ENCODE data around the gene EFNB1. TPM values are rescaled to one million over a fixed set of nuclear protein-coding genes. Genes with fewer than 3 reads are reported as not detected.

Gene EFNB1
- polyA plus RNA-seq, 1 experiment: 19.1 TPM

GRCh38 chrX:68808686-68809357, 20.0 kb upstream of the EFNB1 start:
- CTCF ChIA-PET: interaction anchor here (0.7 to 1.4 kb wide), 5 partner anchors 12 to 590 kb away, joined by 3 to 5 read pairs (median 4); no protein-coding TSS in a partner anchor
- H3K27me3 ChIP-seq (ENCODE audit: control insufficient read depth, insufficient read depth, low read length): no peaks in the 10 kb centered on the region
- POLR2A ChIA-PET: no interaction called here

GRCh38 chrX:68820476-68821110, 8.2 kb upstream of the EFNB1 start:
- POLR2A ChIA-PET: no interaction called here
- no peak overlapping the region for H3K27ac ChIP-seq (ENCODE audit: low read depth, low read length)
- DNase-seq (ENCODE audit: low read depth, low spot score): no peak
- H3K27me3 ChIP-seq (ENCODE audit: control insufficient read depth, insufficient read depth, low read length): no peaks in the 10 kb centered on the region
- H3K4me3 ChIP-seq (ENCODE audit: low read depth, low read length): no peak overlapping the region
- H3K9me3 ChIP-seq (ENCODE audit: control insufficient read depth, insufficient read depth, low read length): no peaks in the 10 kb centered on the region
- TF ChIP-seq CTCF (IDR thresholded peaks at IDR 0.05; ENCODE audit: low read depth, low read length): no peak
- CTCF ChIA-PET: interaction anchor here (0.7 to 1.4 kb wide), 2 partner anchors 12 to 465 kb away, joined by 4 to 5 read pairs; no protein-coding TSS in a partner anchor

More at GRCh38 chrX:68808686-68809357, 20.0 kb upstream of the EFNB1 start:
- TF ChIP-seq CTCF (IDR thresholded peaks at IDR 0.05; ENCODE audit: low read depth, low read length): peak; percentile 38
- Histone ChIP-seq H3K27ac (ENCODE audit: low read depth, low read length) (no peak overlapping the region), H3K9me3 (ENCODE audit: control insufficient read depth, insufficient read depth, low read length) (no peaks in the 10 kb centered on the region), H3K4me3 (ENCODE audit: low read depth, low read length) (no peak overlapping the region)
- DNase-seq (ENCODE audit: low read depth, low spot score): no peak

- Histone ChIP-seq H3K27ac (ENCODE audit: low read depth, low read length) (no peak overlapping the region), H3K4me3 (ENCODE audit: low read depth, low read length) (no peak overlapping the region), H3K27me3 (ENCODE audit: control insufficient read depth, insufficient read depth, low read length) (peaks cover 3% of the 10 kb centered on the region), H3K9me3 (ENCODE audit: control insufficient read depth, insufficient read depth, low read length) (no peaks in the 10 kb centered on the region)
- POLR2A ChIA-PET: no interaction called here
- no peak for TF ChIP-seq CTCF (IDR thresholded peaks at IDR 0.05; ENCODE audit: low read depth, low read length)
- no peak for DNase-seq (ENCODE audit: low read depth, low spot score)
- CTCF ChIA-PET: no interaction called here
Measured at GRCh38 chrX:68821616-68822015, 7.2 kb upstream of the EFNB1 start.

GRCh38 chrX:68822641-68823410, 6.0 kb upstream of the EFNB1 start:
- ChIA-PET CTCF (interaction anchor here (0.7 to 2.4 kb wide), 12 partner anchors 14 to 1275 kb away, joined by 3 to 14 read pairs (median 5); no protein-coding TSS in a partner anchor), POLR2A (no interaction called here)
- H3K27ac ChIP-seq (ENCODE audit: low read depth, low read length): no peak overlapping the region
- peaks cover 3% of the 10 kb centered on the region for H3K27me3 ChIP-seq (ENCODE audit: control insufficient read depth, insufficient read depth, low read length)
- H3K4me3 ChIP-seq (ENCODE audit: low read depth, low read length): no peak overlapping the region
- H3K9me3 ChIP-seq (ENCODE audit: control insufficient read depth, insufficient read depth, low read length): no peaks in the 10 kb centered on the region
- TF ChIP-seq CTCF (IDR thresholded peaks at IDR 0.05; ENCODE audit: low read depth, low read length): peak; percentile 72
- no peak for DNase-seq (ENCODE audit: low read depth, low spot score)

Data from AG04450 (cell line).